BLaER1 treated with 17β-estradiol and CSF1 and Interleukin-3, amounts not matched to agents 10 nM and 100 nM (cell line): ENCODE data around the gene TET2.

Experiments
- H3K27ac ChIP-seq, 11 experiments: shearing (Covaris generic); formaldehyde crosslinking; 2 replicates each; pipeline ENCODE4 v1.8.1; 2022
- H3K27me3 ChIP-seq, 11 experiments: shearing (Covaris generic); formaldehyde crosslinking; 2 replicates each; pipeline ENCODE4 v1.8.1; 2022
- H3K36me3 ChIP-seq, 11 experiments: shearing (Covaris generic); formaldehyde crosslinking; 2 replicates each; pipeline ENCODE4 v1.8.1; 2022
- H3K4me1 ChIP-seq, 10 experiments: shearing (Covaris generic); formaldehyde crosslinking; 2 replicates each; pipeline ENCODE4 v1.8.1; 2022
- H3K4me2 ChIP-seq, 11 experiments: shearing (Covaris generic); formaldehyde crosslinking; 2 replicates each; pipeline ENCODE4 v1.8.1; 2022
- H3K4me3 ChIP-seq, 10 experiments: shearing (Covaris generic); formaldehyde crosslinking; 2 replicates each; pipeline ENCODE4 v1.8.1; 2022
- H3K9ac ChIP-seq, 11 experiments: shearing (Covaris generic); formaldehyde crosslinking; 2 replicates each; pipeline ENCODE4 v1.8.1; 2022
- H3K9me3 ChIP-seq, 11 experiments: shearing (Covaris generic); formaldehyde crosslinking; replicated peaks in 1 of 11; 2 replicates each; pipeline ENCODE4 v1.8.1; 2022
- H4K20me1 ChIP-seq, 11 experiments: shearing (Covaris generic); formaldehyde crosslinking; 2 replicates each; pipeline ENCODE4 v1.8.1; 2022
- Cebpa-rat ChIP-seq, 11 experiments: shearing (Covaris generic); IDR thresholded peaks; 2 replicates each; pipeline ENCODE4 v1.8.1; 2022

Gene TET2

DNA sequence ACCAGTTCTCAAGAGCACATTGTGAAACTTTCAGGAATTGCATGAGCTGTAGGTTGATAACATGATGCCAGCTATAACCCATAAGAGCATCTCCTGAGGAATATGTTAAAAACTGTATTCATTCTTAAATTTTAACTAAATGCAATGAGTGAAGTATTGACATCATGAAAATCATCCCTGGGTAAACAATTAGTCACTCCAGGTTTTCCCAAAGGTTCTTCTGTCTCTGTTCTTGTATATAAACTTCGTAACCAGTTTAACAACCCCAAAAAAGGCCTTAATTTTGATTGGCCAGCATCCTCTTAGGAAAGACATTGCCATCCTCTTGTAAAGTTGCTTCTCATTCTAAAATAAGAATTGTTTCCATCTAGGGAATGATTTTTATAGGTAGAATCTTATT, 80.4 kb downstream of the TET2 start:
- H4K20me1 ChIP-seq, result peaks cover 5 to 95% (median 47%) of the 10 kb centered on the region in 11 experiments; a peak in 16 of 22 replicates
- no peak overlapping the region for H3K27ac ChIP-seq
- H3K9ac ChIP-seq, result no peak overlapping the region
- H3K4me1 ChIP-seq, result peaks cover 0 to 15% (median 0%) of the 10 kb centered on the region in 10 experiments; a peak in 1 of 20 replicates
- TF ChIP-seq Cebpa-rat (IDR thresholded peaks at IDR 0.05), result no peak
- no peak overlapping the region for H3K4me3 ChIP-seq
- no peaks in the 10 kb centered on the region for H3K9me3 ChIP-seq
- no peak overlapping the region for H3K4me2 ChIP-seq
- no peaks in the 10 kb centered on the region for H3K27me3 ChIP-seq
- peaks cover 0 to 43% (median 0%) of the 10 kb centered on the region in 11 experiments; a peak in 8 of 22 replicates for H3K36me3 ChIP-seq

DNA sequence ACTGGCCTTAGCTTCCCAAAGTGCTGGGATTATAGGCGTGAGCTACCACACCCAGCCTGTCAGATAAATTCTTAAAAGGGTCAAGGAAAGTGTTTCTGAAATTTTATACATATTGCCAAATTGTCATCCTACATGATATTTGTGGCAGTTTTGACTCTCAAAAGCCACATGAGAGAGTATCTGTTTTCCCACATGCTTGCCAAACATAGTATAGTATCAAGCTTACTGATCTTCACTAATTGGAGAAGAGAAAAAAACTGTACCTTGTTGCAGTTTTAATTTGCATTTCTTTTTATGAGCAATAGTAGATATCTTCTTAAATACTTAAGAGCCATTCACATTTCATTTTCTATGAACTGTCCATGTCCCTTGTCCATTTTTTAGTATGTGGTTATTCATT, 83.6 kb downstream of the TET2 start:
- Histone ChIP-seq H3K4me1 (peaks cover 0 to 13% (median 0%) of the 10 kb centered on the region in 10 experiments; a peak in 1 of 20 replicates), H3K9ac (no peak overlapping the region), H3K4me3 (no peak overlapping the region), H3K4me2 (no peak overlapping the region), H3K36me3 (peaks cover 16 to 58% (median 26%) of the 10 kb centered on the region in 11 experiments), H3K27me3 (no peaks in the 10 kb centered on the region), H3K9me3 (0 out of 22 replicates have a peak, but pooled peaks cover 0 to 4% (median 0%) of the 10 kb centered on the region in 11 experiments), H3K27ac (no peak overlapping the region), H4K20me1 (peaks cover 0 to 100% (median 46%) of the 10 kb centered on the region in 11 experiments; a peak in 16 of 22 replicates)
- TF ChIP-seq Cebpa-rat (IDR thresholded peaks at IDR 0.05), result no peak

DNA sequence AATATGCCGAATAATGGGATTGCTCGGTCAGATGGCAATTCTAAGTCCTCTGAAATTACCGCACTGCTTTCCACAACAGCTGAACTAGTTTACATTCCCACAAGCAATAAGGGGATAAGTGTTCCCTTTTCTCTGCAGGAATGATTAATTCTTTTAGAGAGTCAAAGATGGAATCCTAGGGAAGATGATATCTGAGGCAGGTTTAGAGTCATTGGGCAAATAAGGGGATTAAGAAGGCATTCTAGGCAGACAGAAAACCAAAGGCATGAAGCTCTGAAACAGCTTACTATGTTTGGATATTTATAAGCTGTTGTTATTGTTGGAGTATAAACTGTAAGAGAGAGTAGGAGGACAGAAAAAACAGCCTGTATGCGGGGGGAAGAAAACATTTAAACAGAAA, 85.7 kb downstream of the TET2 start:
- Histone ChIP-seq H3K4me3 (no peak overlapping the region), H3K36me3 (peaks cover 36 to 71% (median 47%) of the 10 kb centered on the region in 11 experiments), H3K9ac (no peak overlapping the region), H3K9me3 (peaks cover 0 to 17% (median 0%) of the 10 kb centered on the region in 11 experiments; a peak in 1 of 22 replicates), H3K4me1 (peaks cover 0 to 23% (median 0%) of the 10 kb centered on the region in 10 experiments; a peak in 2 of 20 replicates), H3K27me3 (no peaks in the 10 kb centered on the region), H3K4me2 (no peak overlapping the region), H3K27ac (no peak overlapping the region), H4K20me1 (peaks cover 0 to 100% (median 34%) of the 10 kb centered on the region in 11 experiments; a peak in 12 of 22 replicates)
- TF ChIP-seq Cebpa-rat (IDR thresholded peaks at IDR 0.05), result no peak

GRCh38 chr4:105234582-105234981, 87.9 kb downstream of the TET2 start:
- no peak overlapping the region for H3K9ac ChIP-seq
- no peaks in the 10 kb centered on the region for H3K27me3 ChIP-seq
- peaks cover 0 to 100% (median 36%) of the 10 kb centered on the region in 11 experiments; a peak in 12 of 22 replicates for H4K20me1 ChIP-seq
- peaks cover 54 to 88% (median 67%) of the 10 kb centered on the region in 11 experiments for H3K36me3 ChIP-seq
- no peak for TF ChIP-seq Cebpa-rat (IDR thresholded peaks at IDR 0.05)
- no peak overlapping the region for H3K4me2 ChIP-seq
- peaks cover 0 to 32% (median 0%) of the 10 kb centered on the region in 10 experiments; a peak in 2 of 20 replicates for H3K4me1 ChIP-seq
- no peak overlapping the region for H3K27ac ChIP-seq
- H3K4me3 ChIP-seq, result no peak overlapping the region
- H3K9me3 ChIP-seq, result peaks cover 0 to 20% (median 0%) of the 10 kb centered on the region in 11 experiments; a peak in 1 of 22 replicates

GRCh38 chr4:105236202-105236915, 89.7 kb downstream of the TET2 start:
- Histone ChIP-seq H3K27ac (no peak overlapping the region), H3K27me3 (no peaks in the 10 kb centered on the region), H3K4me2 (no peak overlapping the region), H4K20me1 (peaks cover 0 to 100% (median 31%) of the 10 kb centered on the region in 11 experiments; a peak in 12 of 22 replicates), H3K4me3 (no peak overlapping the region), H3K4me1 (peaks cover 0 to 32% (median 0%) of the 10 kb centered on the region in 10 experiments; a peak in 2 of 20 replicates), H3K9me3 (peaks cover 0 to 22% (median 0%) of the 10 kb centered on the region in 11 experiments; a peak in 1 of 22 replicates), H3K36me3 (peaks cover 58 to 97% (median 81%) of the 10 kb centered on the region in 11 experiments), H3K9ac (no peak overlapping the region)
- TF ChIP-seq Cebpa-rat (IDR thresholded peaks at IDR 0.05), result no peak

GRCh38 chr4:105236916-105237311, 90.2 kb downstream of the TET2 start:
- H3K9me3 ChIP-seq, result peaks cover 0 to 22% (median 0%) of the 10 kb centered on the region in 11 experiments; a peak in 1 of 22 replicates
- no peak overlapping the region for H3K9ac ChIP-seq
- H3K4me2 ChIP-seq, result no peak overlapping the region
- H3K4me1 ChIP-seq, result peaks cover 0 to 32% (median 0%) of the 10 kb centered on the region in 10 experiments; a peak in 2 of 20 replicates
- peaks cover 0 to 100% (median 28%) of the 10 kb centered on the region in 11 experiments; a peak in 12 of 22 replicates for H4K20me1 ChIP-seq
- H3K4me3 ChIP-seq, result no peak overlapping the region
- H3K27me3 ChIP-seq, result no peaks in the 10 kb centered on the region
- TF ChIP-seq Cebpa-rat (IDR thresholded peaks at IDR 0.05), result no peak
- H3K36me3 ChIP-seq, result peaks cover 58 to 98% (median 84%) of the 10 kb centered on the region in 11 experiments
- H3K27ac ChIP-seq, result no peak overlapping the region

GRCh38 chr4:105240037-105240436, 93.4 kb downstream of the TET2 start:
- no peak overlapping the region for H3K4me3 ChIP-seq

GRCh38 chr4:105241451-105241850, 94.8 kb downstream of the TET2 start:
- H3K4me1 ChIP-seq, result peaks cover 0 to 14% (median 0%) of the 10 kb centered on the region in 10 experiments; a peak in 1 of 20 replicates

More at GRCh38 chr4:105240037-105240436, 93.4 kb downstream of the TET2 start:
- peaks cover 58 to 100% (median 84%) of the 10 kb centered on the region in 11 experiments for H3K36me3 ChIP-seq
- no peaks in the 10 kb centered on the region for H3K27me3 ChIP-seq
- H3K27ac ChIP-seq, result no peak overlapping the region
- no peak overlapping the region for H3K4me2 ChIP-seq
- peaks cover 0 to 100% (median 11%) of the 10 kb centered on the region in 11 experiments; a peak in 11 of 22 replicates for H4K20me1 ChIP-seq
- H3K9ac ChIP-seq, result no peak overlapping the region
- peaks cover 0 to 20% (median 0%) of the 10 kb centered on the region in 11 experiments; a peak in 1 of 22 replicates for H3K9me3 ChIP-seq
- no peak for TF ChIP-seq Cebpa-rat (IDR thresholded peaks at IDR 0.05)
- H3K4me1 ChIP-seq, result peaks cover 0 to 28% (median 0%) of the 10 kb centered on the region in 10 experiments; a peak in 2 of 20 replicates

GRCh38 chr4:105243446-105243845, 96.8 kb downstream of the TET2 start:
- Histone ChIP-seq H3K27ac (no peak overlapping the region), H4K20me1 (peaks cover 0 to 98% (median 0%) of the 10 kb centered on the region in 11 experiments; a peak in 10 of 22 replicates), H3K4me2 (no peak overlapping the region), H3K36me3 (peaks cover 28 to 98% (median 50%) of the 10 kb centered on the region in 11 experiments), H3K9me3 (0 out of 22 replicates have a peak, but pooled peaks cover 0 to 5% (median 0%) of the 10 kb centered on the region in 11 experiments), H3K9ac (no peak overlapping the region), H3K27me3 (no peaks in the 10 kb centered on the region), H3K4me1 (peaks cover 0 to 23% (median 0%) of the 10 kb centered on the region in 10 experiments; a peak in 4 of 20 replicates), H3K4me3 (no peak overlapping the region)
- no peak for TF ChIP-seq Cebpa-rat (IDR thresholded peaks at IDR 0.05)

More at GRCh38 chr4:105241451-105241850, 94.8 kb downstream of the TET2 start:
- no peak for TF ChIP-seq Cebpa-rat (IDR thresholded peaks at IDR 0.05)
- Histone ChIP-seq H3K9ac (no peak overlapping the region), H3K36me3 (peaks cover 45 to 100% (median 70%) of the 10 kb centered on the region in 11 experiments), H3K9me3 (peaks cover 0 to 13% (median 0%) of the 10 kb centered on the region in 11 experiments; a peak in 1 of 22 replicates), H3K4me3 (no peak overlapping the region), H4K20me1 (peaks cover 0 to 98% (median 7%) of the 10 kb centered on the region in 11 experiments; a peak in 11 of 22 replicates), H3K4me2 (no peak overlapping the region), H3K27me3 (no peaks in the 10 kb centered on the region), H3K27ac (no peak overlapping the region)
